ENCODE results near the gene EME2.
A peak's percentile ranks its signal among the peaks of the same experiment; 100 is the strongest.

The EME2 gene

DNA sequence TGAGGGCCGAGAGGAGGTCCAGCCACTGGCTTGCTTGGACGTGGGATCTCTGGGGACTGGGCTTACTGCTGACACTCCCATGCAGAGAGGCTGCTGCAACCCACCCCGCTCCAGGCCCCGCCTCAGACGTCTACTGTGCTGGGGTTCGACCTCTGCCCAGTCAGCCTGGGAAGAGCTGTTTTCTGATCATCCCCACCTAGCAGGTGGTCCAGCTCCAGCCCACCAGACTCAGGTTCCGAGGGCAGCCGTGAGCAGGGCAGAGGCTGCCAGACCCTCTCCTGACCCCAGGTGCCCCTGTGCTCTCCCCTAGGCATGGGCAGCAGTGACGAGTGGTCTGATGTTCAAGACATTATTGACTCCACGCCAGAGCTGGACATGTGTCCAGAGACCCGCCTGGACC is 24.7 kb upstream of the EME2 start:
- Histone ChIP-seq H2BK120ac (ENCODE audit: low read depth, low read length) (no peak overlapping the region), H3K23ac (ENCODE audit: low read depth, low read length, poor library complexity) (no peak overlapping the region), H3K27ac (replicated peaks; ENCODE audit: low read length) (no peak overlapping the region), H3K79me1 (ENCODE audit: low read depth, low read length) (peaks cover 1% of the 10 kb centered on the region), H3K4me2 (ENCODE audit: insufficient read depth, low read length, poor library complexity, severe bottlenecking) (no peak overlapping the region), H3K14ac (ENCODE audit: low read length) (no peak overlapping the region), H2BK12ac (ENCODE audit: low read length) (no peak overlapping the region), H2AK5ac (ENCODE audit: low read depth, low read length) (no peak overlapping the region), H2BK15ac (ENCODE audit: low read length) (no peak overlapping the region), H4K8ac (ENCODE audit: low read depth, low read length) (no peak overlapping the region), H3K4ac (ENCODE audit: low read length) (no peak overlapping the region), H3K36me3 (replicated peaks in 1 of 2; ENCODE audit: control insufficient read depth in 2 of 2, insufficient read depth in 2 of 2, low read length in 2 of 2) (peaks cover 45 to 87% of the 10 kb centered on the region in 2 donors), H3K9me3 (replicated peaks in 1 of 2; ENCODE audit: control insufficient read depth in 2 of 2, insufficient read depth in 1 of 2, low read depth in 1 of 2, low read length in 2 of 2) (peaks cover 0 to 1% of the 10 kb centered on the region in 2 donors), H3K4me3 (ENCODE audit: low read length in 2 of 2) (no peak overlapping the region), H3K27me3 (ENCODE audit: control insufficient read depth in 3 of 3, insufficient read depth in 3 of 3, low read depth in 1 of 3, low read length in 3 of 3) (no peaks in the 10 kb centered on the region), H3K4me1 (ENCODE audit: control insufficient read depth in 2 of 2, insufficient read depth in 1 of 2, low read depth in 1 of 2, low read length in 2 of 2) (no peaks in the 10 kb centered on the region), H3K18ac (ENCODE audit: low read length) (no peak overlapping the region), H2AFZ (ENCODE audit: low read length) (no peak overlapping the region), H3K9ac (ENCODE audit: low read depth, low read length, poor library complexity) (no peak overlapping the region), H2BK5ac (ENCODE audit: low read length) (no peak overlapping the region), H4K91ac (ENCODE audit: low read depth, low read length, poor library complexity) (no peak overlapping the region)
- no CpG with 5 or more reads among the region's 11 CpGs for WGBS, 2 donors (ENCODE audit: extremely low coverage in 2 of 2, insufficient read length in 2 of 2, insufficient replicate concordance in 1 of 2)
- DNase-seq (ENCODE audit: low spot score): no peak

GRCh38 chr16:1749152-1750117 is 23.2 kb upstream of the EME2 start:
- no peak overlapping the region for H3K18ac ChIP-seq (ENCODE audit: low read length)
- H3K4me2 ChIP-seq (ENCODE audit: insufficient read depth, low read length, poor library complexity, severe bottlenecking): no peak overlapping the region
- no peaks in the 10 kb centered on the region for H3K27me3 ChIP-seq (ENCODE audit: control insufficient read depth in 3 of 3, insufficient read depth in 3 of 3, low read depth in 1 of 3, low read length in 3 of 3)
- no peak overlapping the region for H4K91ac ChIP-seq (ENCODE audit: low read depth, low read length, poor library complexity)
- H2AFZ ChIP-seq (ENCODE audit: low read length): no peak overlapping the region
- no peak overlapping the region for H2BK5ac ChIP-seq (ENCODE audit: low read length)
- no peak overlapping the region for H3K14ac ChIP-seq (ENCODE audit: low read length)
- no peak overlapping the region for H3K27ac ChIP-seq (replicated peaks; ENCODE audit: low read length)
- no CpG with 5 or more reads among the region's 29 CpGs for WGBS, 2 donors (ENCODE audit: extremely low coverage in 2 of 2, insufficient read length in 2 of 2, insufficient replicate concordance in 1 of 2)
- no peak overlapping the region for H2AK5ac ChIP-seq (ENCODE audit: low read depth, low read length)
- no peak for DNase-seq (ENCODE audit: low spot score)
- peak overlapping the region; percentile 5 for H3K23ac ChIP-seq (ENCODE audit: low read depth, low read length, poor library complexity)
- H3K4me1 ChIP-seq (ENCODE audit: control insufficient read depth in 2 of 2, insufficient read depth in 1 of 2, low read depth in 1 of 2, low read length in 2 of 2): no peaks in the 10 kb centered on the region
- H3K9ac ChIP-seq (ENCODE audit: low read depth, low read length, poor library complexity): no peak overlapping the region
- no peak overlapping the region for H2BK15ac ChIP-seq (ENCODE audit: low read length)
- no peak overlapping the region for H3K4ac ChIP-seq (ENCODE audit: low read length)
- H2BK12ac ChIP-seq (ENCODE audit: low read length): no peak overlapping the region
- H3K79me1 ChIP-seq (ENCODE audit: low read depth, low read length): peaks cover 1% of the 10 kb centered on the region
- H3K4me3 ChIP-seq (ENCODE audit: low read length in 2 of 2): peak overlapping the region in 1 of 2 donors; percentile 3
- no peak overlapping the region for H2BK120ac ChIP-seq (ENCODE audit: low read depth, low read length)
- peaks cover 0 to 1% of the 10 kb centered on the region in 2 donors for H3K9me3 ChIP-seq (replicated peaks in 1 of 2; ENCODE audit: control insufficient read depth in 2 of 2, insufficient read depth in 1 of 2, low read depth in 1 of 2, low read length in 2 of 2)
- no peak overlapping the region for H4K8ac ChIP-seq (ENCODE audit: low read depth, low read length)
- peaks cover 41 to 80% of the 10 kb centered on the region in 2 donors for H3K36me3 ChIP-seq (replicated peaks in 1 of 2; ENCODE audit: control insufficient read depth in 2 of 2, insufficient read depth in 2 of 2, low read length in 2 of 2)

GRCh38 chr16:1751946-1752345 is 20.7 kb upstream of the EME2 start:
- Histone ChIP-seq H3K36me3 (replicated peaks in 1 of 2; ENCODE audit: control insufficient read depth in 2 of 2, insufficient read depth in 2 of 2, low read length in 2 of 2) (peaks cover 38 to 76% of the 10 kb centered on the region in 2 donors), H3K9ac (ENCODE audit: low read depth, low read length, poor library complexity) (peak overlapping the region; percentile 50), H2BK12ac (ENCODE audit: low read length) (peak overlapping the region; percentile 75)

DNA sequence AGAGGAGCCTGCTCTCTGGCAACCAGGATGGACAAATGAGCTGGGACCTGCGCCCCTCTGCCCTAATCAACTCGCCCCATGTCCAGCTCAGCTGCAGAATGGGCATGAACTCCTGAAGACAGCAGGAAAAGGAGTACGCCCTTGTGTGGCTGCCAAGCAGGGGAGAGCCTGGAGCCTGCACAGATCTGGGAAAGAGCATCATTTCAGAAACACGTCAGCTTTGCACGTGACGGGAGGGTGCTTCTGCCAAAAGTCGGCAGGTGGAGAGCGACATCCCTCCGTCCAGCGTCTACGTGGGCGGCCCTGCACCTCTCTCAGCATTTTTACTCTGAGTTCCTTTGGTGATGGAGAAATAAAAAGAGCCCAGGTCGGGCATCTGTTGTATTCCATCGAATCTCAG is 19.8 kb upstream of the EME2 start:
- WGBS, 2 donors (ENCODE audit: extremely low coverage in 2 of 2, insufficient read length in 2 of 2, insufficient replicate concordance in 1 of 2): no CpG with 5 or more reads among the region's 14 CpGs
- DNase-seq (ENCODE audit: low spot score): no peak

More at GRCh38 chr16:1751946-1752345, 20.7 kb upstream of the EME2 start:
- H4K8ac ChIP-seq (ENCODE audit: low read depth, low read length): no peak overlapping the region
- no peaks in the 10 kb centered on the region for H3K79me1 ChIP-seq (ENCODE audit: low read depth, low read length)
- no peak overlapping the region for H4K91ac ChIP-seq (ENCODE audit: low read depth, low read length, poor library complexity)
- H3K9me3 ChIP-seq (replicated peaks in 1 of 2; ENCODE audit: control insufficient read depth in 2 of 2, insufficient read depth in 1 of 2, low read depth in 1 of 2, low read length in 2 of 2): no peaks in the 10 kb centered on the region
- H3K4me1 ChIP-seq (ENCODE audit: control insufficient read depth in 2 of 2, insufficient read depth in 1 of 2, low read depth in 1 of 2, low read length in 2 of 2): no peaks in the 10 kb centered on the region
- no peaks in the 10 kb centered on the region for H3K27me3 ChIP-seq (ENCODE audit: control insufficient read depth in 3 of 3, insufficient read depth in 3 of 3, low read depth in 1 of 3, low read length in 3 of 3)
- H3K18ac ChIP-seq (ENCODE audit: low read length): no peak overlapping the region
- no peak overlapping the region for H2AFZ ChIP-seq (ENCODE audit: low read length)
- H3K4me3 ChIP-seq (ENCODE audit: low read length in 2 of 2): peak overlapping the region in 1 of 2 donors; percentile 24
- no peak overlapping the region for H2BK120ac ChIP-seq (ENCODE audit: low read depth, low read length)
- no peak for DNase-seq (ENCODE audit: low spot score)
- no peak overlapping the region for H2BK15ac ChIP-seq (ENCODE audit: low read length)
- H3K4me2 ChIP-seq (ENCODE audit: insufficient read depth, low read length, poor library complexity, severe bottlenecking): no peak overlapping the region
- H3K4ac ChIP-seq (ENCODE audit: low read length): no peak overlapping the region
- no peak overlapping the region for H3K14ac ChIP-seq (ENCODE audit: low read length)
- H2AK5ac ChIP-seq (ENCODE audit: low read depth, low read length): no peak overlapping the region
- no peak overlapping the region for H3K23ac ChIP-seq (ENCODE audit: low read depth, low read length, poor library complexity)
- H3K27ac ChIP-seq (replicated peaks; ENCODE audit: low read length): no peak overlapping the region
- WGBS, 2 donors (ENCODE audit: extremely low coverage in 2 of 2, insufficient read length in 2 of 2, insufficient replicate concordance in 1 of 2): no CpG with 5 or more reads among the region's 16 CpGs
- no peak overlapping the region for H2BK5ac ChIP-seq (ENCODE audit: low read length)

More for the DNA sequence above, 19.8 kb upstream of the EME2 start:
- no peaks in the 10 kb centered on the region for H3K79me1 ChIP-seq (ENCODE audit: low read depth, low read length)
- no peak overlapping the region for H2BK12ac ChIP-seq (ENCODE audit: low read length)
- H4K91ac ChIP-seq (ENCODE audit: low read depth, low read length, poor library complexity): no peak overlapping the region
- no peaks in the 10 kb centered on the region for H3K4me1 ChIP-seq (ENCODE audit: control insufficient read depth in 2 of 2, insufficient read depth in 1 of 2, low read depth in 1 of 2, low read length in 2 of 2)
- H3K9me3 ChIP-seq (replicated peaks in 1 of 2; ENCODE audit: control insufficient read depth in 2 of 2, insufficient read depth in 1 of 2, low read depth in 1 of 2, low read length in 2 of 2): no peaks in the 10 kb centered on the region
- H2BK5ac ChIP-seq (ENCODE audit: low read length): no peak overlapping the region
- no peak overlapping the region for H3K23ac ChIP-seq (ENCODE audit: low read depth, low read length, poor library complexity)
- H3K27ac ChIP-seq (replicated peaks; ENCODE audit: low read length): no peak overlapping the region
- no peak overlapping the region for H3K4ac ChIP-seq (ENCODE audit: low read length)
- no peak overlapping the region for H3K14ac ChIP-seq (ENCODE audit: low read length)
- peak overlapping the region; percentile 21 for H3K9ac ChIP-seq (ENCODE audit: low read depth, low read length, poor library complexity)
- H3K18ac ChIP-seq (ENCODE audit: low read length): no peak overlapping the region
- H2BK120ac ChIP-seq (ENCODE audit: low read depth, low read length): no peak overlapping the region
- no peaks in the 10 kb centered on the region for H3K27me3 ChIP-seq (ENCODE audit: control insufficient read depth in 3 of 3, insufficient read depth in 3 of 3, low read depth in 1 of 3, low read length in 3 of 3)
- peak overlapping the region in 1 of 2 donors; percentile 14 for H3K4me3 ChIP-seq (ENCODE audit: low read length in 2 of 2)
- no peak overlapping the region for H4K8ac ChIP-seq (ENCODE audit: low read depth, low read length)
- no peak overlapping the region for H2AFZ ChIP-seq (ENCODE audit: low read length)
- no peak overlapping the region for H2AK5ac ChIP-seq (ENCODE audit: low read depth, low read length)
- H3K4me2 ChIP-seq (ENCODE audit: insufficient read depth, low read length, poor library complexity, severe bottlenecking): no peak overlapping the region
- H2BK15ac ChIP-seq (ENCODE audit: low read length): no peak overlapping the region
- peaks cover 31 to 74% of the 10 kb centered on the region in 2 donors for H3K36me3 ChIP-seq (replicated peaks in 1 of 2; ENCODE audit: control insufficient read depth in 2 of 2, insufficient read depth in 2 of 2, low read length in 2 of 2)

Measured in neuronal stem cell (in vitro differentiated cells).